Fibroblast of villous mesenchyme (primary cell): ENCODE measurements around the gene SPARC. TPM values are rescaled to one million over a fixed set of nuclear protein-coding genes. Genes with fewer than 3 reads are reported as not detected.
A peak's percentile ranks its signal among the peaks of the same experiment; 100 is the strongest.

ENCODE experiments used
- DNase-seq: peaks from one replicate; pipeline ENCODE4 v3.0.0-alpha.2; 2010; ENCODE audit warnings: low read depth
- H3K4me3 ChIP-seq: 2 replicates; pipeline ENCODE4 v1.5.1; 2011; ENCODE audit warnings: low read depth, mild to moderate bottlenecking, low read length
- total RNA-seq: library from RNA; depleted of rRNA; stranded (reverse); fragments of >200 nt; gene quantifications from 2 replicates; pipeline ENCODE4 v1.2.3, GENCODE V29; 2012
- TF ChIP-seq, protein P1 (sequence below): IDR thresholded peaks from 2 replicates; pipeline ENCODE4 v1.5.1; 2012; ENCODE audit warnings: low read depth, mild to moderate bottlenecking, low read length; ENCODE audit not compliant: insufficient read depth

Gene SPARC
- total RNA-seq, 1 donor = 2,230 TPM

DNA sequence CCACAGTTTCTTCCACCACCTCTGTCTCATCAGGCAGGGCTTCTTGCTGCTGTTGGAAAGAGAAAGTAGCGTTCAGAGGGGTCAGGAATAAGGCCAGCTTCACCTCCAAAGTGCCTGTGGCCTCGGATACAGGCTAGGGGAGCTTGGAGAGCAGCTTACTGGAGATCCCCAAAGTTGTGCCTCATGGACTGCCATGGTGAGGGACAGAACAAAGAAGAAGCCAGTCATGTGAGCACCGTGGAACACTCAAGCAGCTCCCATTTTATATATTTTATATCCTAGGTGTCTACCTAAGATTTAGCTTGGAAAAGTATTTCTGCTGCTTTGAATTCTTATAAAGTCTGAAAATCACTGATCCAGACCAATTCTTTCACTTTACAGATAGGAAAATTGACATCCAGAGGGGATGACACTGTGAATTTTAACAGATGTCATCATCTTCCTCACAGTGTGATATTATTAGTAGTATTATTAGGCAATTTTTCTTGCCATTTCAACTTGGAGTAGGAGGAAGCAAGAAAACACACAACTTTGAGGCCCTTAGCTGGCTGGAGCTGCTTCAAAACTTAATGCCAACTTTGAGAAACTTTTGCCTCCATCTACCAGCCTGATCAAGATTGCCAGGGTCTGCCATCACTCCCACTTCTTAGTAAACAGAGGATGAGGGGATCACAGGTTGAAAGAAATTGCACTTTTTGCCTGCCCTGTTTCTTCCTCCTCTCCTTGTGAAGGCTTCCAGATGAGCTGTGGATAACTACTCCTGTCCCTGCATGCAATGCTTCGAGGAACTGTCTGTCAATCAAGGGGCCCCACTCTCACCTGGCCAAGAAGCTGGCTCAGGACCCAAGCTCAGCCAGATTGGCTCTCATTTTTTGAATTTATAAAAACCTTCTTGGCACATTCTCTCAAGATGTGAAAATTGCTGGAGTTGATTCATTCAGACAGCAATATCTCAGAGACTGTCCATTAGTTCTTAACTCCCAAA is 11.8 kb downstream of the SPARC start:
- TF ChIP-seq, protein P1, sequence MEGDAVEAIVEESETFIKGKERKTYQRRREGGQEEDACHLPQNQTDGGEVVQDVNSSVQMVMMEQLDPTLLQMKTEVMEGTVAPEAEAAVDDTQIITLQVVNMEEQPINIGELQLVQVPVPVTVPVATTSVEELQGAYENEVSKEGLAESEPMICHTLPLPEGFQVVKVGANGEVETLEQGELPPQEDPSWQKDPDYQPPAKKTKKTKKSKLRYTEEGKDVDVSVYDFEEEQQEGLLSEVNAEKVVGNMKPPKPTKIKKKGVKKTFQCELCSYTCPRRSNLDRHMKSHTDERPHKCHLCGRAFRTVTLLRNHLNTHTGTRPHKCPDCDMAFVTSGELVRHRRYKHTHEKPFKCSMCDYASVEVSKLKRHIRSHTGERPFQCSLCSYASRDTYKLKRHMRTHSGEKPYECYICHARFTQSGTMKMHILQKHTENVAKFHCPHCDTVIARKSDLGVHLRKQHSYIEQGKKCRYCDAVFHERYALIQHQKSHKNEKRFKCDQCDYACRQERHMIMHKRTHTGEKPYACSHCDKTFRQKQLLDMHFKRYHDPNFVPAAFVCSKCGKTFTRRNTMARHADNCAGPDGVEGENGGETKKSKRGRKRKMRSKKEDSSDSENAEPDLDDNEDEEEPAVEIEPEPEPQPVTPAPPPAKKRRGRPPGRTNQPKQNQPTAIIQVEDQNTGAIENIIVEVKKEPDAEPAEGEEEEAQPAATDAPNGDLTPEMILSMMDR = no peak
- peak; percentile 24 for DNase-seq
- no peak overlapping the region for H3K4me3 ChIP-seq

DNA sequence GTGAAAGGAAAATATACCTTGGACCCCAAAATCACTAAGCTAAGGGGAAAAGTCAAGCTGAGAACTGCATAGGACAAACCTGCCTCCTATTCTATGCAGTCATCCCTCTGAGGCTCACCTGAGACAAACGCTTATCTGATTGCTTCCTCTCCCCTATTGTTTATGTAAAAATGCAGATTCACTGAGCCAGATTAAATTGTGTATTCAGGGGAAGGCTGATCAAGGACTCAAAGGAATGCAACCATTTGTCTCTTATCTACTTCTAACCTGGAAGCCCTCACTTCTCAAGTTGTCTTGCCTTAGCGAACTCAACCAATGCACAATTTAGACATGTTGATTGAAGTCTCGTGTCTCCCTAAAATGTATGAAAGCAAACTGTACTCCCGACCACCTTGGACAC is 13.3 kb downstream of the SPARC start:
- H3K4me3 ChIP-seq = no peak overlapping the region
- TF ChIP-seq, protein P1 = no peak
- peak; percentile 9 for DNase-seq

DNA sequence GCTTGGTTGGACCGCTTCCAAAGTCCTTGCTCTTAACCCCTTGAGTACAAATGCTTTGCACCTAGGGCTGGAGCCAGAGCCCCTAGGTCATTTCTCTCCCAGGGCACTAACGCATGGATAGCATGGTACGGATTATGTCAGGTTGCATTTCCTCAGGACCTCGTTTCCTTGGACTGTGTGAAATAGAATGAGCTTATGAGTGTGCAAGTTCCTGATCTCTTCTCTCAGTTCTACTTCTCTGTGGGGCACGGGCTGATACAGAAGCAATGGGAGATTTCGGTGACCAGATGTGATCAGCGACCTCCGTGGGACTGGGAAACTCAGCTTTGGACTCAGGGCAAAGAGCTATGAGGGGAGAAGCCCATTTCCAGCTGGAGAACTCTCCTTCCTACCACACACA is 14.2 kb downstream of the SPARC start:
- peak; percentile 23 for DNase-seq
- TF ChIP-seq, protein P1 = no peak

DNA sequence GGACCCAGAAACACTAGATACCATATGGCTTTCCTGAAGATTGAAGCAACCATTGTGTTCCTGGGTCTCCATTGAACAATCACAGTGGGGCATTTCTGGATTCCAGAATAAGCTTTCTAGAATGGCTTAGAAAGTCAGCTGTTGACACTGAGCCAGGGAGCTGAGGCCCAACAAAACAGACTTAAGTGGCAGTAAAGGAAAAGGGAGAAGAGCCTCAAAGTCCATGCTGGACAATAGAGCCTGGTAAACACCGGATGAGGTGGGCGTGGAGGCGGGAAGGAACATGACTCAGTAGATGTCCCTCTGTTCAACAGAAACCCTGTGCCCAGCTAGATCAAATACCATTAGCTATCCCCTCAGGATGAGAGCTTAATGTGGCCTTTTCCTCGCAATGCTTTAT is 14.8 kb downstream of the SPARC start:
- DNase-seq = peak; percentile 64
- TF ChIP-seq, protein P1 = no peak
- H3K4me3 ChIP-seq = no peak overlapping the region

More for the DNA sequence above, 14.2 kb downstream of the SPARC start:
- no peak overlapping the region for H3K4me3 ChIP-seq

DNA sequence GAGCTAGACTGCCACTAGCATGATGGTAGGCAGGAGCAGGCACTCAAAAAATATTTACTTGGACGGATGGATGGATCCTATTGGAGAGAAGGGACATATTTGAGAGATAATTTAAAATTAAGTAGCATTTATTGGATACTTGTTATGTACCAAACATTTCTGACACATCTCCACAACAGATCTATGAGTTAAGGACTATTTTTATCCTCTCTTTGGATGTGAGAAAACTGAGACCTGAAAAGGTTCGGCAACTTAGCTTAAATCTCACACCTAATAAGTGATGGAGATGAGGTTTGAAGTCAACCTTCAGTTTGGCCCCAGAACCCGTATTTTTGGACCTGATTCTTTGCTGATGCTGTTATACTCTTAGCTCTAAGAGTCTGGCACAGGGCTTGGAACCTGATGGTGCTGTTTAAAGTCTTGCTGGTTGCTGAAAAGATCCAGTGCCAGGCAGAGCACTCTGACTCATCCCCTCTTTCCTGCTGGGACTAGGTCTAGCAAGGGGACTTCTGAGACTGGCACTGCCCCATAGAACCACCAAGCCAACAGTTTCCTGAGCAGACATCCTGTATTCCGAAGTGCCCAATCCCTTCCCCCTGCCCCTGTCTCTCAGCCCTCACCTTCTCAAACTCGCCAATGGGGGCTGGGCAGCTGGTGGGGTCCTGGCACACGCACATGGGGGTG is 15.6 kb downstream of the SPARC start:
- no peak overlapping the region for H3K4me3 ChIP-seq
- peak; percentile 64 for DNase-seq
- TF ChIP-seq, protein P1 = no peak

DNA sequence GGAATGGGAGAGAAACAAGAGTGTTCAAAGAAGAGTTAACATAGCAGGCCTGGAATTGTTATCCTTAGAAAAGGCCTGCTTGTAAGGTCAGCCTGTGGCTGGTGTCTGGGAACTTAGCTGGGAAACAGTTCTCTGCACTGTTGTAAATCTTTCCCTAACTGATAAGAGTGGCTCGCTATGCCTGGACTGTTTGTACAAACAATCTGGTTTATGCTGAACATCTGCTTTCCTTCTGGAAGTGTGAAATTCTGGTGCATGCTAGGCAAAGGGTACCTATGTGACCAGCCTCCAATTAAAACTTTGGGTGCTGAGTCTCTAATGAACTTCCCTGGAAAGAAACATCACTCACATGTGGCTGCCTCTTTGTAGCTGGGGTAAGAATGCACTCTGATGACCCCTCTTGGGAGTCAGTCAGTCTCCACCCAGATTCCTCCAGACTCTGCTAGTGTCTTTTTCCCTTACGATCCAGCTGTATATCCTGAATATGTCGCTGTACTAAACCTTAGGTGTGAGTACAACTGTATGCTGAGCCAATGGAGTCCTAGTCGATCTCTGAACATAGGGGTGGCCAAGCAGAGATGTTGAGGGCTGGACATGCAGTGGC is 16.5 kb downstream of the SPARC start:
- TF ChIP-seq, protein P1 = no peak
- peak; percentile 99 for DNase-seq
- no peak overlapping the region for H3K4me3 ChIP-seq
